IPS-18a (cell line): ENCODE results near the gene SLC52A3.

Source experiments
- H3K27ac ChIP-seq: one replicate; pipeline ENCODE4 v1.5.1; 2013; ENCODE audit warnings: low read length
- H3K27me3 ChIP-seq: one replicate; pipeline ENCODE4 v1.6.1; 2013; ENCODE audit warnings: mild to moderate bottlenecking, low read length; ENCODE audit not compliant: control insufficient read depth, insufficient read depth
- H3K36me3 ChIP-seq: one replicate; pipeline ENCODE4 v1.6.1; 2013; ENCODE audit warnings: low read depth, low read length; ENCODE audit not compliant: control insufficient read depth
- H3K4me1 ChIP-seq: one replicate; pipeline ENCODE4 v1.6.1; 2013; ENCODE audit warnings: low read depth, low read length; ENCODE audit not compliant: control insufficient read depth
- H3K4me3 ChIP-seq: one replicate; pipeline ENCODE4 v1.5.1; 2013; ENCODE audit warnings: low read length
- H3K9ac ChIP-seq: one replicate; pipeline ENCODE4 v1.6.1; 2013; ENCODE audit warnings: mild to moderate bottlenecking, low read length, moderate library complexity
- H3K9me3 ChIP-seq: one replicate; pipeline ENCODE4 v1.6.1; 2013; ENCODE audit warnings: low read depth, low read length; ENCODE audit not compliant: control insufficient read depth

Gene SLC52A3

DNA sequence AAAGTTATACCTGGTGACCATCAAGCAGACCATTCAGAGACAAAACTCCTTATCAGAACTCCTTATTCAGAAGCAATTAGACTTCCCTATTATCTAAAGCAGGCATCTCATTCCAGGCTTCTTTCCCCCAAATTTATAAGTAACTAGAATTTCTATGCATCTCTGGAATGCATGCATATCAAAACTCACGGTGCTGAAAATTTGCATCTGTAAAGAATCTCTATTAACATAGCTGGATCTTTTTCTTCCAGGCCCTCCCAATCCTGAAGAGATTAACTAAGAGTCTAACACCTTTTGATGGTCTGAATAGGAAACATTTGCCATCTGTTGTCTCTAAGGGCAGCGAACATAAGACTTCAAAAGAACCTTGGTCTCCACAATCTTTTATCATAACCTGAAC, 22.8 kb upstream of the SLC52A3 start:
- no peak overlapping the region for H3K9ac ChIP-seq
- no peaks in the 10 kb centered on the region for H3K9me3 ChIP-seq
- peak overlapping the region; percentile 34 for H3K4me3 ChIP-seq
- peaks cover 45% of the 10 kb centered on the region for H3K4me1 ChIP-seq
- H3K27me3 ChIP-seq, result no peaks in the 10 kb centered on the region
- H3K27ac ChIP-seq, result peak overlapping the region; percentile 7
- H3K36me3 ChIP-seq, result no peaks in the 10 kb centered on the region

DNA sequence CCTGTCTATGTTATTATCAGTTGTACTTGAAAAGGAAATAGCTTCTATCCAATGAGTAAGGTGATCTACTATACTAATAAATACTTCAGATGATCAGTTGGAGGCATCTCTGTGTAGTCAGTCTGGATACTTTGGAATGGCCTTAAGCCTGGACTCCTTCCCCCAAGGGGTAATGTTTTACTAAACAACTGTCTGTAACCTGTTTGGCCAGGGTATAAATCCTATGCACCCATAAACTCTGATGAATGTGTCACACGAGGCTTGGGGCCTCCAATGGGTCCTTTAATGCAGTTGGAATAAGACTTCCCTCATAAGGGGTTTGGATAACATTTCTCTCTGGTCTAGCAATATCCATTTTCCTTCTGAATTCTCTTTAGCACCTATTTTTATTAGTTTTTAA, 19.5 kb upstream of the SLC52A3 start:
- H3K27me3 ChIP-seq, result no peaks in the 10 kb centered on the region
- H3K9ac ChIP-seq, result no peak overlapping the region
- peaks cover 38% of the 10 kb centered on the region for H3K4me1 ChIP-seq
- no peaks in the 10 kb centered on the region for H3K36me3 ChIP-seq
- no peaks in the 10 kb centered on the region for H3K9me3 ChIP-seq
- H3K4me3 ChIP-seq, result no peak overlapping the region
- no peak overlapping the region for H3K27ac ChIP-seq

DNA sequence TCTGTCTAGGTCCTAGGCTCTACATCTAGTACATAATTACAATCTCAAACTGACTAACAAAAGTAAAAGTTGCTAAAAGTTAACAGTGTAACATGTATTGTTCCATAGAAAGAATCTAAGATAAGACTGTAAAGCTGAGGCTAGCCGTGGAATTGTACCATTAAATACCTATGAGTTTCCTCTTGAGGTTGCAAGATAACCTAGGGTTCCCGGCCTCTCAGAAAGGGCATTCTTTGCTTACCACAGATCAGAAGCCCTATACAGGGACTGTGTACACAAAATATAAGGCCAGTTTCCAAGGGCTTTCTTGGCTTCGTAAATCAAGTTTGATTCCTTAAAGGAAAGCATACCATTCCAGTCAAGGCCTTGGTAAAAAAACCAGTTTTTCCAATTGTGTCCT, 11.5 kb upstream of the SLC52A3 start:
- Histone ChIP-seq H3K4me1 (peaks cover 15% of the 10 kb centered on the region), H3K9me3 (no peaks in the 10 kb centered on the region), H3K36me3 (no peaks in the 10 kb centered on the region), H3K4me3 (no peak overlapping the region), H3K27me3 (no peaks in the 10 kb centered on the region), H3K9ac (no peak overlapping the region), H3K27ac (no peak overlapping the region)

DNA sequence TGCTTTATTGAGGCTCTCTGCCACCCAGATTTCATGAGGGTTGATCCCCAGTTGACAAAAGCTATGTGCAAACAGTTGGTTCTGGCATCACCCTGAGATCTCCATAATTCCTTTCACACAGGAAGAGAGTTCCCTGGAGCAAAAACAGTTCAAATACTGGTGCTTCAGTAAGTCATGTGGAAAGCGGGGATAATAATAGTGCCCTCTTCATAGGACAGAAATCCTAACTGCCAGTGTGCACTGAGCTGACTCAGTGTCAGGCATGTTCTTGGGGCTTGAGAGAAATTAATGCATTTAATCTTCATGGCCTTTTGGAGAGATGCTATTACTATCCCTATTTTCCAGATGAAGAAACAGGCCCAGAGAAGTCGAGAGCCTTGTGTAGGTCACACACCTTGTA, 7.9 kb upstream of the SLC52A3 start:
- Histone ChIP-seq H3K27ac (no peak overlapping the region), H3K36me3 (no peaks in the 10 kb centered on the region), H3K27me3 (no peaks in the 10 kb centered on the region), H3K9me3 (no peaks in the 10 kb centered on the region), H3K4me3 (no peak overlapping the region), H3K4me1 (peaks cover 17% of the 10 kb centered on the region), H3K9ac (no peak overlapping the region)

DNA sequence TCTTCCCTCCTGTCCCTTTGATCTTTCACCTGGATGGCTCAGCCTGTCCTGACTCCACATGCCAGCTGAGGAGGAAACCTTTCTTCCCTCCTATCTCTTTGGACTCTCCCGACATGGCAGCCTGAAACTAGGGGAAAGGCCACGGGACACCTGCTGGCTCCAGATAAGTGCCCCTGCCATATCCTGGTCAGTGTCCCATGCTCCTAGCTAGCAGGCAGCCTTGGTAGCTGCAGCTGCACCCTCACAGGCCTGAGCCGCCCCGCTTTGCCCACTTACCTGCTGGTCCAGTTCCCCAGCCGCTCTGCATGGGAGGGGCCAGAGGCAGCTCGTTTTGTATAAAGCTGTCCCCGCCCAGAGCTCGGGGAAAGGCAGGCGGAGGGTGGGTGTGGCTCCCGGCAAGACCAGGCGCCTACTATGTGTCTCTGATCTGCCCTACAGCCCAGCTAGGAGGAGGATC, 7.4 kb upstream of the SLC52A3 start:
- no peaks in the 10 kb centered on the region for H3K27me3 ChIP-seq
- no peak overlapping the region for H3K27ac ChIP-seq
- H3K36me3 ChIP-seq, result no peaks in the 10 kb centered on the region
- no peak overlapping the region for H3K9ac ChIP-seq
- H3K4me3 ChIP-seq, result peak overlapping the region; percentile 44
- H3K9me3 ChIP-seq, result no peaks in the 10 kb centered on the region
- H3K4me1 ChIP-seq, result peaks cover 17% of the 10 kb centered on the region

DNA sequence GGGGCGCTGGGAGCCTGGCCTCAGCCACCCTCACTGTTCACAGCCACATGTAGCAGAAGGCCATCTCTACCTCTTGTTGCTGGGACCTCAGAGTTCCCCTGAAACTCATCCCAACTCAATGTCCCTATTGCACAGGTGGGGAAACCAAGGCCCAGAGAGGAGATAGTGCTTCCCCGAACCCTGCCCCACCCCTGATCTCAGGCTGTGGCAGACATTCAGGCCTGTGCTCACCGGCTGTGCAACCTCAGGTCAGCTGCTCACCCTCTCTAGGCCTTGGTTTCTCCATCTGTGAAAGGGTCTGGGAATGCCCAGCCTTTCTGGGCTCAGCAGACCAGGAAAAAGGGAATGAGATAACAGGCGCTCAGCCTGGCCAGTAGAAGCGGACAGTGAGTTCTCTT, 6.4 kb upstream of the SLC52A3 start:
- H3K9ac ChIP-seq, result no peak overlapping the region

DNA sequence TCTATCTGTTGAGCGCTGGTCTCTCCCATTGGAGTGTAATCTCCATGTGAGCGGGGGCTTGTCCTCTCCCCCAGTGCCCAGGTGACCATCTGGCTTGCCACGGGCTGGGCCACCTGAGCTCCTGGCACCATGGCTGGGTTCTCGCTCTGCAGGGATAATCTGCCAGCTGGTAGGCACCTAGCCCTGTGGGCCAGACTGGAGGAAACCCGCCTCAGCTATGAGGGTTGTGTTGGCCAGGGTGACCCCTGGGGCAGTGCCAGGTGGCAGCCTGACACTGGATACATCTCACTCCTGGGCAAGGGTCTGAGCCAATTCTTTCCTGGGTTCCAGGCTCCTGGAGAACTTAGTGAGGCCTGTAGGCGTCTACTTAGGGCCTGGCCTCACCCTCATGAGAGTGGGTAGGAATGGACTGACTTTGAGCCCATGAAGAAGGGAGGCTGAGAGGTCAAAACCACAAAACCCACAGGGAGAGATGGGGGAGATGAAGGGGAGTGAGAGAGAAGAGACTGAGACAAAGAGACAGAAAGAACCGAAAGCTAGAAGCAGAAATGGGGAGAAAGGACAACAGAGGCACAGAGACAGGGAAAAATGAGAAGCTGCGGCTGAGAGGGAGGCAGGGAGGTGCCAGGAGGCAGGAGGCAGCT, 5.8 kb upstream of the SLC52A3 start:
- no peaks in the 10 kb centered on the region for H3K9me3 ChIP-seq
- no peaks in the 10 kb centered on the region for H3K36me3 ChIP-seq
- no peaks in the 10 kb centered on the region for H3K27me3 ChIP-seq
- no peak overlapping the region for H3K4me3 ChIP-seq
- H3K27ac ChIP-seq, result no peak overlapping the region
- H3K9ac ChIP-seq, result no peak overlapping the region
- H3K4me1 ChIP-seq, result peaks cover 17% of the 10 kb centered on the region

More for the DNA sequence above, 6.4 kb upstream of the SLC52A3 start:
- H3K9me3 ChIP-seq, result no peaks in the 10 kb centered on the region
- peaks cover 17% of the 10 kb centered on the region for H3K4me1 ChIP-seq
- no peaks in the 10 kb centered on the region for H3K27me3 ChIP-seq
- H3K27ac ChIP-seq, result no peak overlapping the region
- H3K36me3 ChIP-seq, result no peaks in the 10 kb centered on the region
- H3K4me3 ChIP-seq, result no peak overlapping the region

DNA sequence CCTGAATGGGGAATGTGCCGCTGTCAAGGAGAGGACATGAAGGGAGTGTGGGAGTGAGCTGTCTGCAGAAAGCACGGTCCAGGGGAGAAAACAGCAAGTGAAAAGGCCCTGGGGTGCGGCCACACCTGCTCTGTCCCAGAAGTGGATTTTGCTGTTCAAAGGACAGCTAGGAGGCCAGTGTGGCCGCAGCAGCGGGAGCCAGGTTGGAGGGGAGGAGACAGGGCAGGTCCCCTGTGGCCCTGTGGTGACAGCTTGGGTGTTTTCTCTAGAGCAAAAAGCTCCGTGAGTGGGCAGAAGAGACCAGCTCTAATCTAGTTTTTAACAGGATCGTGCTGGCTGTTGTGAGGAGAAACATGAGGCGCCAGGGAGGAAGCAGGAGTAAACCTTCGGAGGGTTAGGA, 4.5 kb upstream of the SLC52A3 start:
- Histone ChIP-seq H3K27ac (no peak overlapping the region), H3K4me3 (no peak overlapping the region), H3K9me3 (no peaks in the 10 kb centered on the region), H3K27me3 (no peaks in the 10 kb centered on the region), H3K4me1 (peaks cover 17% of the 10 kb centered on the region), H3K9ac (no peak overlapping the region), H3K36me3 (no peaks in the 10 kb centered on the region)

DNA sequence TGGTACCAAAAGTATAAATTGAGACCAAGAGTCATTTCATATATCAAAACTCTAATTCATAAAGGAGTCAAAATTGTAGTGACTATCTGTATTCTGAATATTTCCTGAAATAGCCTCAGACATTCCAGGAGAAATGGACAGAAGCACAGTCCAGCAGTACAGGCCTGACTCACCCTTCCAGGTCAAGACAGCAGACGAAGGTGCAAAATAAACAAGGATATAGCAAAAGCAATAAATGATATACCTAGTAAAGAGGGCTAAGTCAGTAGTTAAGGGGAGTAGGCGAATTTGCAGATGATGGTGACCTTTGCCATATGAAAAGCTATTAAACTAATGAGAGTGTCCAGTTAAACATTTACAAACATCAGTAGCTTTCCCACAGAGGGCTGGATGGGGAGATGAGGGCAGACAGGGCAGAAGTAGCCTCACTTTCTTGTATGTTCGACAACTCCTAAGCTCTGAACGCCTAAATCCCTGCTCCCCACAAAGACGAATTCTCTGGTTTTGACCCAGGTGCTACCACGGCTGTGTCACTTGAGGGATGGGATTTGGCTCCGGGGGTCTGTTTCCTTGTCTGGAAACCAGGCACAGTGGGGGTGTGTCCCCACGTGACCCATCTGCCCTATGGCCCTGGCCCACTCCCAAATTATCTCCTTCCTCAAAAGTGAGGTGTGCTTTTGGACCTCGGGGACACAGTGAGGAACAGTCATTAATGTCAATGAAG, 3.6 kb upstream of the SLC52A3 start:
- Histone ChIP-seq H3K36me3 (no peaks in the 10 kb centered on the region), H3K9me3 (no peaks in the 10 kb centered on the region), H3K4me1 (peaks cover 11% of the 10 kb centered on the region), H3K9ac (no peak overlapping the region), H3K27me3 (no peaks in the 10 kb centered on the region), H3K27ac (no peak overlapping the region), H3K4me3 (no peak overlapping the region)

DNA sequence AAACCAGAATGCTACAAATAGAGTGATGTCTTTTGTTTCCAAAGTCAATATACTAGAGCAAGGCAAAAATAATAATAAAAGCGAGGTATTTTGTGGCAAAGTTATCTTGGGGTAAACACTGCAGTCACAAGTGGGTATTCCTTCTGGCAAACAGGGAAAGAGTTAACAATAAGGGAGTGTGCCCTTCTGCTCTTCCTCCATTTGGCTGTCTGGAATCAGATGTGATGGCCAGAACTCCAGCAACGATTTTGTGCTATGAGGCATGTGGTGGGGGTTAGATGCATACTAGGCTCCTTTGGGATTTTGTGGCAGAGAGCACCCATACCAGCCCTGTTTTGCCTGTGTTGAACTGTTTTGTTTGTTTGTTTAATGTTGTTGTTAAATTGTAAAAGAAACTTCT, 2.4 kb upstream of the SLC52A3 start:
- Histone ChIP-seq H3K9me3 (no peaks in the 10 kb centered on the region), H3K4me3 (no peak overlapping the region), H3K9ac (no peak overlapping the region), H3K4me1 (peaks cover 11% of the 10 kb centered on the region), H3K27ac (no peak overlapping the region), H3K36me3 (no peaks in the 10 kb centered on the region), H3K27me3 (no peaks in the 10 kb centered on the region)

DNA sequence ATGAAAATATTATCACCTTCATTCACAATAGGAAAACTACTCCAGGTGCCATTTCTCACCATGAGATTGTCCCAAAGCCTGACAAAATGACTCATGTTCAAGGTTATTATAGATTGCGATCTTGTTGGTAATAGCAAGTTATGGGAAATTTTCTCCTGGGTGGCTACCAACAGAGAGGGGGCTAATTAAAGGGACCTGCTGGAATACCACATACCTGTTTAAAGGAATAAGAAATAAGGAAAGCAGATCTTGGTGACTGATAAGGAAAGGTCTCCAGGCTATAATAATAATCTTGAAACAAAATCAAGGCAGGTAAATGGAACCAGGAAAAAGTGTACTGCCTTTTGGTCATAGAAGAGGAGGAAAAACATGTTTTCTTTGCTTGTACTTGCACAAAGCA, 1.4 kb downstream of the SLC52A3 start:
- Histone ChIP-seq H3K27ac (no peak overlapping the region), H3K9ac (no peak overlapping the region), H3K4me3 (no peak overlapping the region), H3K36me3 (peaks cover 4% of the 10 kb centered on the region), H3K27me3 (no peaks in the 10 kb centered on the region), H3K9me3 (no peaks in the 10 kb centered on the region), H3K4me1 (no peaks in the 10 kb centered on the region)

DNA sequence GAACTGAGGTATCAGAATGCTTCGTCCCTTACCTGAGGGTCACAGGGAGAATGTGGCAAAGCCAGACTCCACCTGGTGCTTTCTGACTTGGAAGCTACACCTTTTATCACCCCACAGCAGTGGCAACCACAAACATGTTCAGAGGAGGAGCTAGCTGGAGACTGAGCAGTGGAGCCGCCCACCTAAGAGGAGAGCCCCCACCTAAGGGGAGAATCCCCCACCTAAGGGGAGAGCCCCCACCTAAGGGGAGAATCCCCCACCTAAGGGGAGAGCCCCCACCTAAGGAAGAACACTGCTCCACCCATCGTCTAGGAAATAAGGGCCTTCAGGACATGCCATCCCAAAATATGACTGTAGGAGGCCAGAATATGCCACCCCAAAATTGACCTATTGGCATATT, 4.0 kb downstream of the SLC52A3 start:
- no peaks in the 10 kb centered on the region for H3K9me3 ChIP-seq
- H3K9ac ChIP-seq, result no peak overlapping the region
- peaks cover 10% of the 10 kb centered on the region for H3K27me3 ChIP-seq
- no peak overlapping the region for H3K27ac ChIP-seq
- no peak overlapping the region for H3K4me3 ChIP-seq
- no peaks in the 10 kb centered on the region for H3K4me1 ChIP-seq
- peaks cover 4% of the 10 kb centered on the region for H3K36me3 ChIP-seq
